Measurements from ENCODE around the gene RHOXF2.
A peak's percentile ranks its signal among the peaks of the same experiment; 100 is the strongest.
"Not testable (repeated sequence)": the region's sequence is repeated elsewhere in the genome, so short reads cannot be mapped to it uniquely, and the experiment has no call there.

RHOXF2 gene

DNA sequence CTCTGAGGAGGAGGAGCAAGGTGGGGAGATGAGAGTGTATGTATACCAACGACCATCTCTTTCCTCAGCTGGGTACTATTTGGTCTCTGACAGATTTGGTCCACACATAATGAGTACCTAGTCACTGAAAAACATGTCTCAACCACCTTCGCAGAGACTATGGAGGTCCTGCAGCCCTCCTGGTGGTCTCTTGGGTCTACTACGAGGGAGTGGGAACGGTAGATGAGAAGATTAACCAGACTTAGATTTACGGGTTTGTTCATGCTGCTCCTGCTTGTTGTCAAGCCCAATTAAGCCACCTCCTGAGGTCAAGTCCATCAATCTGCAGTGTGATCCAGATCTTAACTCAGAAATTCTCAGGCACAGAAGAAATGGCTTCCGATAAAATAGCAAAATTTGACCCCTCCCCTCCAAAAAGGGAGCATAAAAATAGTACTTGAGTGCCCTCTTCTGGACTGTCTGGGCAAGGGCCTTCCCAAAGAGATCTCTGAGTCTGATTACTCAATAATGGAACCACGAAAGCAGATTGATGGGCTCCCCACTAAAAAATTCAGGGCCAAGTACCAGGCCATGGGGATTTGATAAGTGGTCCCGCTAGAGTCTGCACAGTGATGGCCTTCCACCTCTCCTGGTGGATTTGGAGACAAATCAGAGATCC, 38.3 kb downstream of the RHOXF2 start:
- DNase-seq (ENCODE audit: low read depth in 2 of 2, low spot score in 1 of 2): not testable (repeated sequence)

DNA sequence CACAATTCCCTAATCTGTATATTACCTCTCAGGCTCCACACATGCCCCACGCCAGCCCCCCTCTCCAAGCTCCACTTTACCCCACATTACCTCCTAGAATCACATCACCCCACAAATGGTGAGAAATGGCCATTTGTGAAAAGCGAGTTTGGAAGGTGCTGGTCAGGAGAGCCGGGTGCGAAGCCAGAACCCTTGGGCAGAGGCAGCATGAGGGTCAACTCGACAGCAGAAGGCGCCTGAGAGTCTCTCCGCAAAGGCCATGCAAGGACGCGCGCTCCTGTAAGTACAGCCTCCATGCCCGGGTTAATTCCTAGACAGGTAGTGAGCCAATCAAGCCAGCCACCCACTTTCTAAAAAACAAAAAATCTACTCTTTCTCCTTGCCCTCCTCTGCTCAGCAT, 42.4 kb downstream of the RHOXF2 start:
- no peak for DNase-seq (ENCODE audit: low read depth in 2 of 2, low spot score in 1 of 2)

DNA sequence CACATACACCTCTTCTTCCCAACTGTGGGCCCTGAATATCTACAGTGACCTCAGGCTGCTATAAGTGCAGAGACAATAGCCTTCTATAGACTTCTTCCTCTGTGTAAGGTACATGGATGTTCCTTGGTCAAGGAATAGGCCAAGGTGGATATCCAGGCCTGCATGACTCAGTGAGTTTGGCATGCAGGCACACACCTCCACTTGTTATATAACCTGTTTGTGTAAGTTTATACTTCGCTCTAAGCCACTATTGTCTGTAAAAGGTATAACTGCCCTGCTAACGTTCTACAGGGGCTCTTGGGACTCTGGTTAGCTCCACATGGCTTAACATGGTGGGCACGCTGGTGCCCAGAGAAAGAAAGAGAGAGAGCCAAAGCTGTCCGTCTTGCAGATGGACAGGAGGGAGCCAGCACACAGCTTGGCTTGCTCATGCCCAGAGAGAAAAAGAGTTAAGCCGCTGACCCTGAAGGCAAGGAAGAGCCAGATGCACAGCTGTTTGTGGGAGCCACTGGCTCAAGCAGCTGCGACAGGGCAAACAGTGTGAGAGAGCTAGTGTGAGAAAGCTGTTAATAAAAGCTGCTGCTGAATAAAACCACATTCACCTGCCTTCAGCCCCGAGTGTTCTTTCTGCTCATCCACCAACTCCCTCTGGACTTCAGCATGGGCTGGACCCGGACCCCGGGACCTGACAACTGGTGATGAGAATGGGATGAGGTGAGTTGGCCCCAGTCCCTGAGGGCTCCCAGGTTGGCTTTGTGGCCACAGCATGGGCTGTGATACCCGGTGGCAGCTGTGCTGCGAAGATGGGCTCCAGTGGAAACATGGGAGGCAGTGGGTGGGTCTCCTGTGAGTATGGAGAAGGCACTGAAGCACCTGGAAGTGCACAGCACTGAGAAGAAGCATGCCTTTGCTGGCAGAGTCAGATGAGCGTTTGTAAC, 47.7 kb downstream of the RHOXF2 start:
- no peak for DNase-seq (ENCODE audit: low read depth in 2 of 2, low spot score in 1 of 2)

DNA sequence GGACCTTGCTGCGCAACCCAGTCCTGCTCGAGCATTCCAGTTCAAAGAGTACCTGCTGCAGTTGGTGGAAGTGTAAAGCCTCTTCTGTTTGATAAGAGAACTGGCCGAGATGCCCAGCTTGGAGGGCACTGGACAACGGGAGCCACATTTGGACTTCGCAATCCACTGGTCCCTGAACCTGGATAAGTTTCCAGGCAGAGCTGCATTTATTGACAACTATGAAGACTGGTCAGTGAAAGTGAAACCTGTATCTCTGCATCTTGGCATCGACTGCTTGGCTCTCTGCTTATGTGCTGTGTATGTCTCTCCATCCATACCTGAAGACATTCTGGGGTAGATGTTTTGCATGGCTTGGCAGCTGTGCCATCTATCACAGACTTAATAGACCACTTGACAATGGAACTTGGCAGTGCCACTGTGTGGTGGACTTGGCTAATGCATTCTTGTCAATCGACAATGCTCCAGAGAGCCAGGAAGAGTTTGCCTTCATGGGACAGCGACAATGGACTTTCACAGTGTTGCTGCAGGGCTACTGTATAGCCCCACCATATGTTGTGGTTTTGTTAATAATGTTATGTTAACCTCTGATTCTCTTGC, 48.7 kb downstream of the RHOXF2 start:
- DNase-seq (ENCODE audit: low read depth in 2 of 2, low spot score in 1 of 2): no peak

DNA sequence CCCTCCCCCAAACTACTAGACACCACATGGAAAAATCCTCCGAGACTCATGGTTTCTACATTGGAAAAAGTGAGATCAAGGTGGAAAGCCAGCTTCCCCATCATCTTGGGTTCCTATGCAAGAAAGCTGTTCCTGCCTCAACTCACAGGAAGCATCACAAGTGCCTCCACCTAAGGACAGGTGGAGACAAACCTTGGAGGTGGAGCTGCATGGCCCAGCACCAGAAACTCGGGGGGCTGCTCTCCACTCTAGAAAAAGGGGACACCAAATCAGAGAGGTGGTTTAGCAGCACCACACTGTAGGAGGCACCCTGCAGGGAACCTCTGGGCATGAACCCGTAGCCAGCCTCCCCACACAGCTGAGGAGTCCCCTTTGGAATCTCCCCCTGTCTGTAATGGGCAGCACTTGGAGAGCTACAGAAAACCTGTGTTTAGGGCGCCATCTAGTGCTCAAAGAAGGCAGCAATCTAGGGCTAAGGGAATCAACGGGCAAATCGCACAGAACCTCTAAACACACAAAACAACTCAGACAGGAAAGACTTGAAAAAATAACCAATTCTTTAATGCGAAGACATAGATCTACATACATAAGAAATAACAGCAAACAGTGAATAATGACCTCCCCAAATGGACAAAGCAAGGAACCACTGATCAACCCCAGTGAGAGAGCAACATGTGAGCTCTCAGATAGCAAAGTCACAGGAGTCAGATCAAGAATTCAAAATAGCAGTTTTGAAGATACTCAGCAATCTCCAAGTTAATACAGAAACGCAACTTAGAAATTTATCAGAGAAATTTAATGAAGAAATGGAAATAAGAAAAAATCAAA, 55.2 kb downstream of the RHOXF2 start:
- DNase-seq (ENCODE audit: low read depth in 2 of 2, low spot score in 1 of 2): peak in 1 of 2 donors; percentile 25

Data from stimulated activated CD8-positive, alpha-beta memory T cell treated with anti-CD3 and anti-CD28 coated beads, Interleukin-4, amount 100 ng/mL, for 1 hour (primary cell).